ENCODE measurements around the gene ZNF189.

- no peak for TF ChIP-seq CTCF (IDR thresholded peaks at IDR 0.05)
- no peak for TF ChIP-seq POLR2A (IDR thresholded peaks at IDR 0.05)
These were observed 50.0 kb downstream of the ZNF189 start for GRCh38 chr9:101448680-101449070.

All from adrenal gland (tissue), 5 donors.